Measurements from ENCODE around the gene MCEMP1.

Gene MCEMP1

GRCh38 chr19:7652061-7652641 is 24.7 kb upstream of the MCEMP1 start:
- TF ChIP-seq ZNF274 (IDR thresholded peaks at IDR 0.05; ENCODE audit: low read depth, low read length), result no peak
- peak overlapping the region; percentile 21; the same call in 1 of the 2 replicates for H3K4me3 ChIP-seq (ENCODE audit: low read length)

- H3K4me3 ChIP-seq (ENCODE audit: low read length), result no peak overlapping the region
- no peak for TF ChIP-seq ZNF274 (IDR thresholded peaks at IDR 0.05; ENCODE audit: low read depth, low read length)
Observed at GRCh38 chr19:7654401-7654800, 22.5 kb upstream of the MCEMP1 start.

- H3K4me3 ChIP-seq (ENCODE audit: low read length), result no peak overlapping the region
- TF ChIP-seq ZNF274 (IDR thresholded peaks at IDR 0.05; ENCODE audit: low read depth, low read length), result no peak
Observed at GRCh38 chr19:7655581-7655980, 21.3 kb upstream of the MCEMP1 start.

- no peak overlapping the region for H3K4me3 ChIP-seq (ENCODE audit: low read length)
- no peak for TF ChIP-seq ZNF274 (IDR thresholded peaks at IDR 0.05; ENCODE audit: low read depth, low read length)
Observed at GRCh38 chr19:7657131-7657751, 19.6 kb upstream of the MCEMP1 start.

GRCh38 chr19:7658219-7658686 is 18.6 kb upstream of the MCEMP1 start:
- no peak for TF ChIP-seq ZNF274 (IDR thresholded peaks at IDR 0.05; ENCODE audit: low read depth, low read length)

GRCh38 chr19:7661744-7662538 is 14.9 kb upstream of the MCEMP1 start:
- no peak for TF ChIP-seq ZNF274 (IDR thresholded peaks at IDR 0.05; ENCODE audit: low read depth, low read length)
- no peak overlapping the region for H3K4me3 ChIP-seq (ENCODE audit: low read length)

More at GRCh38 chr19:7658219-7658686, 18.6 kb upstream of the MCEMP1 start:
- peak overlapping the region; percentile 1; the same call in 1 of the 2 replicates for H3K4me3 ChIP-seq (ENCODE audit: low read length)

GRCh38 chr19:7662657-7663056 is 14.2 kb upstream of the MCEMP1 start:
- no peak for TF ChIP-seq ZNF274 (IDR thresholded peaks at IDR 0.05; ENCODE audit: low read depth, low read length)

GRCh38 chr19:7663706-7664105 is 13.2 kb upstream of the MCEMP1 start:
- H3K4me3 ChIP-seq (ENCODE audit: low read length), result no peak overlapping the region
- TF ChIP-seq ZNF274 (IDR thresholded peaks at IDR 0.05; ENCODE audit: low read depth, low read length), result no peak

More at GRCh38 chr19:7662657-7663056, 14.2 kb upstream of the MCEMP1 start:
- no peak overlapping the region for H3K4me3 ChIP-seq (ENCODE audit: low read length)

GRCh38 chr19:7665076-7665475 is 11.8 kb upstream of the MCEMP1 start:
- no peak for TF ChIP-seq ZNF274 (IDR thresholded peaks at IDR 0.05; ENCODE audit: low read depth, low read length)
- no peak overlapping the region for H3K4me3 ChIP-seq (ENCODE audit: low read length)

GRCh38 chr19:7668842-7669241 is 8.0 kb upstream of the MCEMP1 start, which contains the start of gene RETN:
TSS of gene RETN (plus strand) at chr19:7669049. CDS start at chr19:7669327, 278 bp downstream.
- H3K4me3 ChIP-seq (ENCODE audit: low read length), result no peak within 1 kb of the TSS
- no peak for TF ChIP-seq ZNF274 (IDR thresholded peaks at IDR 0.05; ENCODE audit: low read depth, low read length)

- no peak overlapping the region for H3K4me3 ChIP-seq (ENCODE audit: low read length)
- TF ChIP-seq ZNF274 (IDR thresholded peaks at IDR 0.05; ENCODE audit: low read depth, low read length), result no peak
Observed at GRCh38 chr19:7669641-7670040, 7.2 kb upstream of the MCEMP1 start.

- H3K4me3 ChIP-seq (ENCODE audit: low read length), result no peak overlapping the region
- no peak for TF ChIP-seq ZNF274 (IDR thresholded peaks at IDR 0.05; ENCODE audit: low read depth, low read length)
Observed at GRCh38 chr19:7670150-7670783, 6.6 kb upstream of the MCEMP1 start.

- H3K4me3 ChIP-seq (ENCODE audit: low read length), result no peak overlapping the region
Observed at GRCh38 chr19:7670790-7671189, 6.1 kb upstream of the MCEMP1 start.

GRCh38 chr19:7672522-7672921 is 4.4 kb upstream of the MCEMP1 start:
- TF ChIP-seq ZNF274 (IDR thresholded peaks at IDR 0.05; ENCODE audit: low read depth, low read length), result no peak
- H3K4me3 ChIP-seq (ENCODE audit: low read length), result no peak overlapping the region

More at GRCh38 chr19:7670790-7671189, 6.1 kb upstream of the MCEMP1 start:
- no peak for TF ChIP-seq ZNF274 (IDR thresholded peaks at IDR 0.05; ENCODE audit: low read depth, low read length)

Measured in GM08714 (cell line).